AG10803 (cell line): Measurements from ENCODE around the gene CCDC85B.

Source experiments
- DNase-seq: peaks from one replicate; pipeline ENCODE4 v3.0.0; 2010; ENCODE audit warnings: low read depth
- H3K4me3 ChIP-seq: 2 replicates; pipeline ENCODE4 v1.5.1; 2011; ENCODE audit warnings: mild to moderate bottlenecking, low read length, control low read depth
- TF ChIP-seq, protein P1 (sequence below): conservative IDR thresholded peaks from 2 replicates; pipeline ENCODE4 v1.5.1; 2011; ENCODE audit warnings: mild to moderate bottlenecking, low read length, control low read depth, inconsistent platforms

CCDC85B gene

DNA sequence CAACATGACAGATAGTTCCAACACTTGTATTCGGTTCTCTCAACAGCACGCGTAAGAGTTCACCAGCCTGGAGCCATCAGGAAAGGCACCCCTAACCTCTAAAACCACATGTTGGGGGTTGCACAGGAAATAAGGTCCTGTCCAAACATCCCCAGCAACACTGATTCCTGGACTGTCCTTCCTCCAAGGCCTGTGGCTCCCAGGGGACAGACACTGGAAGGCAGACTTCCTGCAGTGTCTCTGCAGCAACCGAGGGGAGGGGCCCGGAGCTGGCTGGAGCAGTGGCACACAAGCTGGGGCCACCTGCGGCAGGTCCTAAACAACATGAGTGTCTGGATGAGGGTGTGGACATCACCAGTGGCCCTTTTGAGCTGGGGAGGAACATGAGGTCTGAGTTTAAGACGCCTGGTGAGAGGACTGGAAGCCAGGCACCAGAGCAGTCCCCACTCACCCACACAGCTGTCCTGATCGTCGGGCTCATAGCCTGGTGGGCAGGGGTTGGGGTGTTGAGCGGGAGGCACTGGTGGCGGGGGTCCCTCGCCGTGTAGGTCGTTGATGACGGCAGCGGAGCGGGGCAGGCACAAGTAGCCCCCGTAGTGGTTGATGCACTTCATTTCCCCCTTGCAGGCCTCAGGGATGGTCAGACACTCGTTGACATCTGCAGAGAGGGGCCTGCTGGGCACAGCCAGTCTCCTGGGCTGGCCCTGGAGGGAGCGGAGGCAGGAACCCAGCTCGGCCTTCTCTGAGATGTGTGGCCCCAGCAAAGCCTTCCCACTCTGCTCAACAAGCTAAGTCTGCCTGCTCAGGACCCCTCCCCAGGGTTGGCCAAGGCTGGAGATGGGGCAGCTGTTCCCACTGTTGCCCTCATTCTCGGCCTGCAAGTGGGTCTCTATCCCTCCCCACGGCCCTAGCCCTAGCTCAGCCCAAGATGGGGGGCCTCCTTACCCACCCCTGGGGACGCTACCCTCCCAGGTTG lies 19.5 kb upstream of the CCDC85B start:
- peak overlapping the region; percentile 81 for H3K4me3 ChIP-seq
- TF ChIP-seq, protein P1, sequence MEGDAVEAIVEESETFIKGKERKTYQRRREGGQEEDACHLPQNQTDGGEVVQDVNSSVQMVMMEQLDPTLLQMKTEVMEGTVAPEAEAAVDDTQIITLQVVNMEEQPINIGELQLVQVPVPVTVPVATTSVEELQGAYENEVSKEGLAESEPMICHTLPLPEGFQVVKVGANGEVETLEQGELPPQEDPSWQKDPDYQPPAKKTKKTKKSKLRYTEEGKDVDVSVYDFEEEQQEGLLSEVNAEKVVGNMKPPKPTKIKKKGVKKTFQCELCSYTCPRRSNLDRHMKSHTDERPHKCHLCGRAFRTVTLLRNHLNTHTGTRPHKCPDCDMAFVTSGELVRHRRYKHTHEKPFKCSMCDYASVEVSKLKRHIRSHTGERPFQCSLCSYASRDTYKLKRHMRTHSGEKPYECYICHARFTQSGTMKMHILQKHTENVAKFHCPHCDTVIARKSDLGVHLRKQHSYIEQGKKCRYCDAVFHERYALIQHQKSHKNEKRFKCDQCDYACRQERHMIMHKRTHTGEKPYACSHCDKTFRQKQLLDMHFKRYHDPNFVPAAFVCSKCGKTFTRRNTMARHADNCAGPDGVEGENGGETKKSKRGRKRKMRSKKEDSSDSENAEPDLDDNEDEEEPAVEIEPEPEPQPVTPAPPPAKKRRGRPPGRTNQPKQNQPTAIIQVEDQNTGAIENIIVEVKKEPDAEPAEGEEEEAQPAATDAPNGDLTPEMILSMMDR, result no peak
- peak; percentile 29 for DNase-seq

- peak; percentile 39 for DNase-seq
- TF ChIP-seq, protein P1, result peak; percentile 23
- peak overlapping the region; percentile 81 for H3K4me3 ChIP-seq
Observed at GRCh38 chr11:65871811-65872548, 18.5 kb upstream of the CCDC85B start.

DNA sequence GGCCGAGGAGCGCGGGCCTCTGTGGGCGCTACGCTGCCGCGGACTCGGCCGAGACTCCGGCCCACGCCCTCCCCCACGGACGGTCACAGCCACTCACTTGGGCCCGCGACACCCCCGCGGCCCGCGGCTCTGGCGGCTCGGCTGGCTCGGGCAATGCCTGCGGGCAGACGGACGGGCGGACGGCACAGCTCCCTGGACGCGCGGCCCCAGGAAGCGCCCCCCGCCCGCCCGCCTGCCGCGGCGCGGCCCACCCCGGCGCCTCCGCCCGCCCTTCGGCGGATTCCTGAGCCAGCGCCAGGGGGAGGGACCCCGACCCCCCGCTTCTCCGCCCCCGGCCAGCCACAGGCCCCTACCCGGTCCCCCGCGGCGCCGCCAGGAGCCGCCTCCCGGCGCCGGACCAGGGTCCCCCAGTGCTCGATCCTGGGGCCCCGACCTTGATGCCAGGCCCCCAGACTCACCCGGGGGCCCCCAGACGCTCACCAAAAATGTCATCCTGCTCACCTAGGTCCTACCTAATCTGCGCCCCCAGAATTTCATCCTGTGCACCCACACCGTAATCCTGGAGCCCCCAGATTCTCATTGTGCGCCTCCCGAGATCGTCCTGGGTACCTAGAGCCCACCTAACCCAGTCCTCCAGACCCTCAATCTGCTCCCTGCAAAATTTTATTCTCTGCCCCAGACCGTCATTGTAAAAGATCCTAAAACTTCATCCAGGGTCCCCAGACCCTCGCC lies 17.7 kb upstream of the CCDC85B start, which contains the start of gene EFEMP2:
TSS of gene EFEMP2 (minus strand) at position 215 of the 732 bp plus-strand sequence. CDS start 446 bp downstream, outside the sequence.
- DNase-seq, result peak; percentile 37
- TF ChIP-seq, protein P1, result no peak
- H3K4me3 ChIP-seq, result peak within 1 kb of the TSS; percentile 81

GRCh38 chr11:65873318-65874156 lies 16.9 kb upstream of the CCDC85B start:
- TF ChIP-seq, protein P1, result no peak

GRCh38 chr11:65879617-65880016 lies 10.9 kb upstream of the CCDC85B start, which contains the start of gene CTSW:
TSS of gene CTSW (plus strand) at chr11:65879837. CDS start at chr11:65879855, 18 bp downstream.
- no peak for DNase-seq
- H3K4me3 ChIP-seq, result no peak within 1 kb of the TSS
- TF ChIP-seq, protein P1, result no peak

More at GRCh38 chr11:65873318-65874156, 16.9 kb upstream of the CCDC85B start:
- peak overlapping the region; percentile 81 for H3K4me3 ChIP-seq
- DNase-seq, result peak; percentile 88

- TF ChIP-seq, protein P1, result no peak
- no peak overlapping the region for H3K4me3 ChIP-seq
- DNase-seq, result no peak
Observed at GRCh38 chr11:65880027-65880426, 10.4 kb upstream of the CCDC85B start.
